Neutrophil (primary cell): ENCODE results near the gene CABP4.

Source experiments
- H3K27ac ChIP-seq: fragments of 200-600 bp; sonication (generic); 2 replicates; pipeline ENCODE4 v1.5.1; 2016; ENCODE audit warnings: mild to moderate bottlenecking, moderate library complexity
- H3K27me3 ChIP-seq: fragments of 200-600 bp; sonication (generic); 2 replicates; pipeline ENCODE4 v1.6.0; 2016; ENCODE audit warnings: mild to moderate bottlenecking
- H3K36me3 ChIP-seq: fragments of 200-600 bp; sonication (generic); 2 replicates; pipeline ENCODE4 v1.5.1; 2017
- H3K4me1 ChIP-seq, 2 experiments: fragments of 200-600 bp in 1 of 2; sonication (generic) in 1 of 2; 1 replicate in 1 of 2; 2 replicates in 1 of 2; pipeline versions ENCODE4 v1.5.1 to v1.6.1; 2013 to 2016; ENCODE audit warnings: low read depth in 1 of 2, low read length in 1 of 2, mild to moderate bottlenecking in 1 of 2, moderate library complexity in 1 of 2; ENCODE audit not compliant: control insufficient read depth in 1 of 2, insufficient read depth in 1 of 2
- H3K4me3 ChIP-seq, 2 experiments: fragments of 200-600 bp in 1 of 2; sonication (generic) in 1 of 2; 1 replicate in 1 of 2; 2 replicates in 1 of 2; pipeline ENCODE4 v1.5.1; 2013 to 2016; ENCODE audit warnings: low read depth in 1 of 2, low read length in 1 of 2, mild to moderate bottlenecking in 1 of 2, moderate library complexity in 1 of 2
- H3K9me3 ChIP-seq: fragments of 200-600 bp; sonication (generic); 2 replicates; pipeline ENCODE4 v1.5.1; 2016
- CTCF ChIP-seq: fragments of 200-600 bp; sonication (generic); IDR thresholded peaks from 2 replicates; pipeline ENCODE4 v1.5.1; 2016; ENCODE audit warnings: antibody characterized with exemption

Gene CABP4

GRCh38 chr11:67489885-67490726 is 35.0 kb downstream of the CABP4 start:
- H3K36me3 ChIP-seq: peaks cover 75% of the 10 kb centered on the region
- H3K27me3 ChIP-seq: no peaks in the 10 kb centered on the region
- no peaks in the 10 kb centered on the region for H3K9me3 ChIP-seq
- H3K27ac ChIP-seq: peak overlapping the region; percentile 4
- peaks cover 15 to 16% of the 10 kb centered on the region in 2 experiments for H3K4me1 ChIP-seq
- no peak overlapping the region for H3K4me3 ChIP-seq
- TF ChIP-seq CTCF: no peak

DNA sequence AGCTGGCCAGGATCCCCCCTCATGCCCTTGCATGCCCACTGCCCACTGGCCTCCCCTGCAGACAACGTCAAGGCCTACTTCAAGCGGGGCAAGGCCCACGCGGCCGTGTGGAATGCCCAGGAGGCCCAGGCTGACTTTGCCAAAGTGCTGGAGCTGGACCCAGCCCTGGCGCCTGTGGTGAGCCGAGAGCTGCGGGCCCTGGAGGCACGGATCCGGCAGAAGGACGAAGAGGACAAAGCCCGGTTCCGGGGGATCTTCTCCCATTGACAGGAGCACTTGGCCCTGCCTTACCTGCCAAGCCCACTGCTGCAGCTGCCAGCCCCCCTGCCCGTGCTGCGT is 35.5 kb downstream of the CABP4 start:
- H3K36me3 ChIP-seq: peaks cover 81% of the 10 kb centered on the region
- H3K4me3 ChIP-seq: no peak overlapping the region
- H3K27me3 ChIP-seq: no peaks in the 10 kb centered on the region
- H3K27ac ChIP-seq: no peak overlapping the region
- H3K4me1 ChIP-seq: peaks cover 10 to 11% of the 10 kb centered on the region in 2 experiments
- no peaks in the 10 kb centered on the region for H3K9me3 ChIP-seq
- no peak for TF ChIP-seq CTCF

DNA sequence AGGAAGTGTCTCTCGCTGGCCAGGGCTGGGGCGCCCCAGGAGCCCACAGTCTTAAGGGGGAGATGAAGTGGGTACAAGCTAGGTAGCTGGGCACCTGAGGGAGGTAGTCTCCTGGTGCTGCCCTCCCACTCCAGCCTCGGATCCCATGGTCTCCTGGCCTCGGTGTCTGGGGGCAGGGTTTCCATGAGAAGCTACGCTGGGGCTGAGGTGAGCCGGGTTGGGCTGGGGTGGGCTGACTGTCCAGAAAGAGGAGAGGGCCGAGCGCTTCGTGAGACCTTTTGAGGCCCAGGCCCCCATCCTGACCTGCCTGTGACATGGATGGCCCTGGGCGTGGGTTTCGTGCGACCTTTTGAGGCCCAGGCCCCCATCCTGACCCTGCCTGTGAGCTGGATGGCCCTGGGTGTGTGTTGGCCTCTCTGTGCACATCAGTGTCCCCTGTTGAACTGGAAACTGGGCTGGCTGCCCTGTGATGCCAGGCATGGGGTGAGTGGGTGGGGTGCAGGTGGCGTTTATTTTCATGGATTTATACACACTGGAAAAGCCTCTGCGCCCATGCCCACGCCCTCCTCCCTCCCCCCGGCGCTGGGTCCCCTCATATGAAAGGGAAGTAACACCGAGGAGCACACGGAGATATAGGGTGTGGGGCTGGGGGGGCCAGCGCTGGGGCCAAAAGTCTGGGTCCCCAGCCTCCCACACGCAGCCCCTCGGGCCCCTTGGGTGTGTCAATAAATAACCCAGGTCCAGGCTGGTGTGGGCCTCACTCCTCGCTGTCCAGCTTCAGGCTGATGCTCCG is 36.3 kb downstream of the CABP4 start:
- H3K27ac ChIP-seq: no peak overlapping the region
- TF ChIP-seq CTCF: no peak
- H3K4me3 ChIP-seq: no peak overlapping the region
- no peaks in the 10 kb centered on the region for H3K9me3 ChIP-seq
- no peaks in the 10 kb centered on the region for H3K27me3 ChIP-seq
- H3K4me1 ChIP-seq: peaks cover 3% of the 10 kb centered on the region in 2 experiments
- H3K36me3 ChIP-seq: peaks cover 89% of the 10 kb centered on the region

- Histone ChIP-seq H3K4me3 (no peak overlapping the region), H3K27ac (no peak overlapping the region), H3K27me3 (no peaks in the 10 kb centered on the region), H3K9me3 (no peaks in the 10 kb centered on the region), H3K4me1 (no peaks in the 10 kb centered on the region), H3K36me3 (peaks cover 95% of the 10 kb centered on the region)
- TF ChIP-seq CTCF: no peak
Measured at GRCh38 chr11:67492069-67492727, 37.0 kb downstream of the CABP4 start.

- peaks cover 95% of the 10 kb centered on the region for H3K36me3 ChIP-seq
- no peaks in the 10 kb centered on the region for H3K4me1 ChIP-seq
- no peak overlapping the region for H3K4me3 ChIP-seq
- no peaks in the 10 kb centered on the region for H3K9me3 ChIP-seq
- H3K27me3 ChIP-seq: no peaks in the 10 kb centered on the region
- no peak for TF ChIP-seq CTCF
- no peak overlapping the region for H3K27ac ChIP-seq
Measured at GRCh38 chr11:67492801-67493547, 37.8 kb downstream of the CABP4 start.
